GM18951 (cell line): ENCODE results near the gene SPCS2.
A peak's percentile ranks its signal among the peaks of the same experiment; 100 is the strongest.

Source experiments
- POLR2A ChIP-seq: IDR thresholded peaks from 4 replicates; pipeline ENCODE4 v1.6.1; 2011; ENCODE audit warnings: mild to moderate bottlenecking; ENCODE audit not compliant: insufficient read length, insufficient read depth; ENCODE audit errors: extremely low read depth
- in situ Hi-C: fragments of 300-500 bp; cut with MboI; formaldehyde crosslinking; loops from one replicate; pipeline ENCODE4 v1.12.0; 2022; ENCODE audit warnings: low sequenced_read_pairs, mixed read lengths, inconsistent platforms; ENCODE audit not compliant: unreplicated experiment

Gene SPCS2

DNA sequence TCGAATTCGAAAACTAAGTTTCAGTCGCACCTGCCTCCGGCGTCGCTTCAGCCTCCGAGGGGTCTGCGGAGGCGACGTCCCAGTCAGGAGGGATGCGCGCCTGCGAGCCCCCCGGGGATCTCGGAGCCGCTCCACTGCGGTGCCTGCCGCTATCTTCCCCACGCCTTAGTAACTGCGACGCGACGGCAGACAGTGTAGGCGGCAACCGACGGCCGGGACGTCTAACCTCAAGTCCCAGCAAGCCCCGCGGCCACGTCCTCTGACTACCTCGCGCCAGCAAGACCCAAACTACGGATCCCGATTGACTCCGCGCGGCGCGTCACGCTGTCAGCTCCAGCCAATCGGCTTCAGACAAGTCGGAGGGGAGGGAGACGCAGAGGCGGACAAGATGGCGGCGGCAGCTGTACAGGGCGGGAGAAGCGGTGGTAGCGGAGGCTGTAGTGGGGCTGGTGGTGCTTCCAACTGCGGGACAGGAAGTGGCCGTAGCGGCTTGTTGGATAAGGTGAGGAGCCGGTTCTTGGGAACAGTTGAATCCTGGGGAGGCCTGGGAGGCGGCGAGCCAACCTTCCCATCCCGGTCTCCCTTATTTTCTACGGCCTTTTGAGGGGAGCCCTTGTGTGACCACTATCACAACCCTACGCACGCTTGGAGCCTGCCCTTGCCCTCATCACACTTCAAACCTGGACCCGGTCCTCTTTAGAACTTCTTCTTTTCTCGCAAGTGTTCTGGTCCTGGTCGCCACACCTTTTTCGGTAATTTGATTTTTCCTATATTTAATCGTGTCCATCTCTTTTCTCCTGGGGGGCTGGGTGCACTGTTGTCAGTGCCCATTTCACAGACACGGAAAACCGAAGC is at the start of gene SPCS2, which contains the start of gene XRRA1:
TSS of gene SPCS2 (plus strand) at position 369 of the 855 bp plus-strand sequence. CDS start at position 389, 20 bp downstream.
TSS of gene XRRA1 (minus strand) at position 194 of the 855 bp plus-strand sequence. CDS start 8,213 bp downstream, outside the sequence.
- in situ Hi-C loops: no loop called here
- TF ChIP-seq POLR2A: peak; percentile 91

DNA sequence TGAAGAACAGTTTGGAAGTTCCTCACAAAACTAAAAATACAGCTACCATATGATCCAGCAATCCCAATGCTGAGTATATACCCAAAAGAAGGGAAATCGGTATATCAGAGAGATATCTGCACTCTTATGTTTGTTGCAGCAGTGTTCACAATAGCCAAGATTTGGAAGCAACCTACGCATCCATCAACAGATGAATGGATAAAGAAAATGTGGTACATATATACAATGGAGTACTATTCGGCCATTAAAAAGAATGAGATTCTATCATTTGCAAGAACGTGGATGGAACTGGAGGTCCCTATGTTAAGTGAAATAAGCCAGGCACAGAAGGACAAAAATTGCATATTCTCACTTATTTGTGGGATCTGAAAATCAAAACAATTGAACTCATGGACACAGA is 46.7 kb upstream of the SPCS2 start:
- no peak for TF ChIP-seq POLR2A
- in situ Hi-C loops: no loop called here

DNA sequence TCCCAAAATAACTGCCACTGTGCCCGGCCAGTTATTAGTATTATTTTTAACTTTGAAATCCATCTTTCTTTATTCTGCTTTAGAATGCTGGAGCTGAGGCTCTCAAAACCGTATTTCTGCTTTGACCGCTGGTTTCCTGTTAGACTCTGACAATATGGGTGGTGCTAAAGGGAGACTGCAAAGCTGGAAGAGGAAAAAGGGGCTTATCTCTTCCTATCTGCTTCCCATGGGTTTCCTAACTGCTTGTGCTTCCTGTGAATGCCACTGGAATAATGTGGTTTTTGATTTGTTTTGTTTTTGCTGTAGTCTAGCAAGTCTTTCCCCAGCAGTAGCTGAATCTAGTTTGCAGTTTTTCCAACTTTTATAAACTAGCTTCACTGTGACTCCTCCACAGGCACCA is 43.7 kb upstream of the SPCS2 start:
- in situ Hi-C loops: no loop called here

DNA sequence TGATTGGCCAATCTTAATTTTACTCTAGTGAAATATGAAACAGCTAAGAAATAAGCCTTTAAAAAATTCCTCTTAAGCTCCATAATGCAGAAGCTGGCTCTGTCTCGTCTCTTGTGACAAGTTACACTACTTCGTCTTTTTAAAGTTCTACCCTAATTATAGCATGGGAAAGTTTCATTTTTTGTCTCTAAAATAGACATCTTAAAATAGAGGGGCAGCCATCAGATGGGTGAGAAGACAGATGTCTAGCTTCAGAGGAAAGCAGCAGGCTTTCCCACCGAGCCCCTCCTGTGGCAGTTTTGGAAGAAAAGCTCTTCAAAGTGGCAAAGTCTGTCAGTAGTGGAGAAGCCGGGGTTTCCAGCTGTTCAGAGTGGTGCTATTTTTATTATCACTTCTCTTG is 39.7 kb upstream of the SPCS2 start:
- TF ChIP-seq POLR2A: no peak
- in situ Hi-C loops: no loop called here

More for the DNA sequence above, 43.7 kb upstream of the SPCS2 start:
- no peak for TF ChIP-seq POLR2A

DNA sequence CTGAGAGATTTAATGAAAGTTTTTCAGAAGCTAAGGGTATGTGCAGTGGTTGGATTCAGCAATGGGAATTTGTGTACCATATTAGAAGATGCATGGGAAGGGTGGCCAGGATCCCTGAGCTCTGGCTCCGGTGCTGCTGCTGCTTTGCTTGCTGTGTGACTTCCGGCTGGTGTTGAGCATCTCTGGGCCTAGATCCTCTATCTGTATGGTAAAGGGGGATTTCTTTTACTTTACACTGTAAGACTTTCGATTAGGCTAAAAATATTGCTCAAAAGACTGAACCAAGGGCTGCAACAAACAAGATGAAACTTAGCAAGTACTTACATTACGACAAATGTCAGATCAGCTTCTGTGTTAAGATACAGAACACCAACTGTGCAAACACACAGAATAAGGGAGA is 39.3 kb upstream of the SPCS2 start:
- TF ChIP-seq POLR2A: no peak
- in situ Hi-C loops: no loop called here

DNA sequence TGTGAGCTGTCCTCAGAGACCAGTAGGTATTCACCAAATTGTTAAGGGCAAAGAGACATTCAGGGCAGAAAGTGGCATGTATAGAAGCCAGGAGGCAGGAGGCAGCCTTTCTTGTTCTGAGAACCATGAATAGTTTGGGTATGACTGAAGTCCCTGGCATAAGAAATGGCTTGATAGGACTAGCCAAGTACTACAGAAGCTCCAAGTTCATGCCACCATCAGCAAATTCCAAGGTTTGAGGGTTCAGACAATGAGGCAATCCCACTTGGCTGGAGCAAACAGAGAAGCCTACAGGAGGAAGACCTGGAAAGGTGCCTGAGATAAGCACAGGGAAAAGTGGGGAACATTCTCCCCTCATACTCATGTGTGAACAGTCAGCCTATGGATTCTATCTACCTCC is 25.9 kb upstream of the SPCS2 start:
- in situ Hi-C loops: loop anchor here (10.0 kb wide), 1 partner anchor 282 kb away; no protein-coding TSS in a partner anchor
- no peak for TF ChIP-seq POLR2A

DNA sequence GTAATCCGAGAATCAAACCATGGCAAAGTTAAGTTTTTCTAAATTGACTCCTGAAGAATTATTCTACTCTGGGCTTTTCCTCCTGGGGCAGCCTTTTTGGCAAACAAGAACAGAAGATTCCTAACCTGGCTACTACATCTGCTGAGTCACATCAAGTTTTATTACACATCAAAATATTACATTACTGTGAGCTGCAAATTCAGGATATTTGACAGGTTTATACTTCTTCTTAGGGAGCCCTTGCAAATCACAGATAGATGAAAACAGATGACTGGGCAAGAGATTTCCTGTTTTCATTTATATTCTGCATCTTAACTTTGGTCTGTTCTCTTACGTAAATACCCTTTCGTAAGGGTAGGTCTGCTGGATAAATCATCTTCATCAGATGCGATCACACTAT is 23.8 kb upstream of the SPCS2 start:
- no peak for TF ChIP-seq POLR2A
- in situ Hi-C loops: loop anchor here (10.0 kb wide), 1 partner anchor 280 kb away; no protein-coding TSS in a partner anchor

DNA sequence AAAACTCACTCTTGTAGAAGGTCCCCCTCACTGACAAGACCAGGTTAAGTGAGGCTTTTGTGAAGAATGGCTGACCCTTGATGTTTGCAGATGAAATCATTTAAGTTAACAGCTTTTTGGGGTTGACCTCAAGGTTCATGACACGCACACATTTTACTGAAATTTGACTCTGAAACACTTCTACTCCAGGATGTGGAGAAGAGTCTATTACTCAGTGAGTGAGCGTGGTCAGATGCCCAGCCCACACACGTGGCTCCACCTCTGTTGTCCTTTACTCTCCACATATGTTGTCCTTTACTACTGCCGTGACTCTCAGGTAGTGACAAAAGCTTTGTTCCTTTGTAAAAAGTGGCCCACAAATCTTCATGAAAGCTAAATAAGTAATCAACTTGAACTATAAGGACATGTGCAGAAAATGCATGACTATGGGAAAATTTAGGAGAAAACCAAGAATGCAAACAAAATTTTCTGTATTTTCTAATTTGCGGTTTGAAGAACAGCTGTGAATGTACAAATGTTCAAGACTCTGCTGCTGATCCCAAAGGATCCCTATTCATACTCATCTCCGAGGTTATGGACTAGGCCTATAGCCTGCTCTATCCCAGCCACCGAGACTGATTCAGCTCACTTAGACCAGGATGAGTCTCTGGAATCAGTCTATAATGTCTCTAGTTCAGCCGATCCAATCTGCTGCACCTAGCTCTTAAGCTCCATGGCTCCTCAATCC is 22.6 kb upstream of the SPCS2 start:
- in situ Hi-C loops: loop anchor here (10.0 kb wide), 1 partner anchor 278 kb away; no protein-coding TSS in a partner anchor
- no peak for TF ChIP-seq POLR2A

DNA sequence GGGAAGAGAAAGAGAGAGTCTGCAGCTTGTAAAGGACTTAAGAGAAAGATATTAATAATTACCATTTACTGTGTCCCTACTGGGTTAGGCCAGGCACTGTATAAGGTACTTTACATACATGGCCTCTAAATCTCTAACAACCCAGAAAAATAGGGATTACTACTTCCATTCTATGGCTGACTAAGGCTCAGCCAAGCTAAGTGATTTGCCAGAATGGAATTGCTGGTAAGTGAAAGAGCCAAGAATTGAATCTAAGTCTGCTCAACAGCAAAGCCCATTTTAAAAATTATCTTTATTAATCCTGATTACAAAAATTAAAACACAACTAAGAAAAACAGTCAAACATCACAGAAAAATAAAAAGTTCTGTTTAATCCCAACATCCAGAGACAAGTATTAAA is 21.6 kb upstream of the SPCS2 start:
- TF ChIP-seq POLR2A: no peak
- in situ Hi-C loops: loop anchor here (10.0 kb wide), 1 partner anchor 277 kb away; no protein-coding TSS in a partner anchor

DNA sequence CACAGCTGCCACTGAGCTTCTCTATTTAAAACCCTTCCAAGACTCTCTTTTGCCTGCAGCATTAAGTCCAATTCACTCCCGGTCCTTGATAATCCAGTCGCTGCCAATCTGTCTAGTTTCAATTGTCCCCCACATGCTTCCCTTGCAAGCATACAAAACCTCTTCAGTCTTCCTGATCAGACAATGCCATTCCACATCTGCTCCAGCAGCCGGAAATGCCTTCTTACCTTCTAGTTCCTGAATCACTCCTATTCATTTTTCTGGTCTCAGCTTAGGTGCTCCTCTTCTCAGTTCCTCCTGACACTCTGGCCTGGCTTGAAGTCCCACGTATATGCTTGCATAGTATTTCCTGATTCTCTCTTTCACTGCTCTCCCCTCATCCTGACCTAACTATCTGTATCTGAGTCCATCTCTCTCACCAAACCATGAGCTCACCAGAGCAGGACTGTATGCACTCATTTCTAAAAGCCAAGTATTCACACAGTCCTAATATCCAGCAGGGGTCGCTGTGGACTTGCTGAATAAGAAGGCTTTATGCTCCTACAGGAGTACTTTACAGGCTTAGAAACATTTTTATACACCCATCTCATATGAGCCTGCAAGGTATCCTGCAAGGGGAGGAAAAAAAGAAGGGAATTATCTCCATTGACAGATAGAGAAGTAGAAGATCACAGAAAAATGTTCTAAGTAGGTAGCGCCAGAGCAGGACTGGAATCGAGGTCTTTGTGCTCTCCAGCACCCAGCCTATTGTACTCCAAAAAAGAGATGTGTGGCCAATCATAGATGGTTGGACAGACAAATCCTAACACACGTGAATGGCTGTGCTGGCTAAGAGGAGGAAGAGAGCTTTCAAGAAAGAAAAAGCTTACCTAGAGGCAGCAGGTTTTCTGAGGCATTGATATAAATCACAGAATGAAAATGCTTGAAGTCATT is 19.4 kb upstream of the SPCS2 start:
- in situ Hi-C loops: loop anchor here (10.0 kb wide), 1 partner anchor 275 kb away; no protein-coding TSS in a partner anchor
- TF ChIP-seq POLR2A: no peak

DNA sequence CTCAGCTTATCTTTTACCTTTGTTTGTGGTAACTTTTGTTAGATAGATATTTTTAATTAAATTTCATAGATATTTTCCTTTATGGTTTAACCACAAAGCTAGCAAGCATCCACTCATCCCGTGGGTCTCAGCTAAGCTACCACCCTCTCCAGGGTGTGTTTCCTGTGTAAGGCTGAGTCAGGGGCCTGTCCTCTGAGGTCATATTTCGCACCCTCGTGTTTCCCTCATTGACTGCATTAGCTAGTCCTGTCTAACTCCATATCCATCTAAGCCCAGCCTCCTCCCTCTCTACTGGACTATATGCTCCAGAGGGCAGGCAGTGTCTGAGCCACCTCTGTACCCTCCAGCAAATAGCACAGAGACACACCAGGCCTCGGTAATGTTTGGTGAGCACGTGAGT is 16.9 kb upstream of the SPCS2 start:
- TF ChIP-seq POLR2A: no peak
- in situ Hi-C loops: no loop called here

DNA sequence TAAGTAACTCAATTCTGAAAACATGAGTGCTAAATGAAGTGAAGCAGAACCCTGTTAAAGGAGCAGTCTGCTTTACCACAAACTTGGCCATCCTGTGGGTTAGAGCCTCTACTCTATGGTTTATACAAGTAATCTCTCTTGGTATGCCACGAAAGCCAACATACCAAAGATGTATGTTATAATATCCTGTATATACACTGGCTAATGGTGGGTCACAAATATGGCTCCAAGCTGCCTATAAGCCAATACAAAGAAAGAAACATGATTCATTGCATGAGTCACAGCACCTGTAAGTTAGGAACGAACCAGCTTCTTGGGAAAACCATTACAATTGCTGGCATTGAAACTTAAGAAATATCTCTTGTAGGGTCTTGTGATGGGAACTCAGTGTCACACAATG is 16.3 kb upstream of the SPCS2 start:
- in situ Hi-C loops: no loop called here
- no peak for TF ChIP-seq POLR2A

DNA sequence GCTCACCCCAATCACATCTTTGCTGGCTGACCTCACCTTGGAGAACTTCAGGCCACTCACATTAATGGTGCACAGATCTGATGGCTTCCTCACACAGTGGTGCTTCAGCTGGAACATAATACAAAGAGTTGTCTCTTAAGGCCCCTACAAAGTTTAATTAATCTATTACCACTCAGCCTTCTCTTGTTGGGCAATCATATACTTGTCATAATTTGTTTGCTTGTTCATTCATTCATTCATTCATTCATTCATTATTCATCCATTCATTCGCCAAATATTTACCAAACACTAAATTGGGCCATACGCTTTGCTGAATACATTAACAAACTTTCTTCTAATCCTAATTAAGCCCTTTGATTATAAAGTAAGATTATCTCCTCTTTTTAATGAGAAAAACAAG is 15.3 kb upstream of the SPCS2 start:
- TF ChIP-seq POLR2A: no peak
- in situ Hi-C loops: no loop called here

DNA sequence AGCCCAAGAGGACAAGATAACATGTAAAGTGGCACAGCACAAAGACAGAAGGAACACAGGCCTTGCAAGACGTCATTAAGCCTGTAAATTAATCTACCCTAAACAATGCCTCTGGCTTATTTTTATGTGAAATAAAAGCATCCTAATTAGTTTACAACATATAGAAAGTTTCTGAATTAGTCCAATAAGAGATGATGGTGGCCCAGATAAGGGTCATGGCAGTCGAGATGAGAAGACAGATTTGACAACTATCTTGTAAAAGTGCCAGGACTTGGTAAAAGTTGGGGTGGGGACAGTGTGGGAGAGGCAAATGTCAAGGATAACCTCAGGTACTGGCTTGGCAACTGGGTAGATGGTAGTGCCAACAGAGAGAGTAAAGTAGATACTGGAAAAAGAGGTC is 13.8 kb upstream of the SPCS2 start:
- TF ChIP-seq POLR2A: no peak
- in situ Hi-C loops: no loop called here
